ENCODE measurements around the gene CCDC88C.
"Not testable (repeated sequence)": the region's sequence is repeated elsewhere in the genome, so short reads cannot be mapped to it uniquely, and the experiment has no call there.

- not testable (repeated sequence) for TF ChIP-seq CTCF (IDR thresholded peaks at IDR 0.05); TCF7L2 (IDR thresholded peaks at IDR 0.05; ENCODE audit: low read depth, low read length); SIN3A (IDR thresholded peaks at IDR 0.05; ENCODE audit: borderline replicate concordance, insufficient read depth, low read depth, low read length); REST (IDR thresholded peaks at IDR 0.05; ENCODE audit: insufficient read depth in 1 of 2, low read depth in 2 of 2, low read length in 1 of 2); POLR2AphosphoS5 (IDR thresholded peaks at IDR 0.05; ENCODE audit: low read depth, low read length)
These were observed 172.0 kb downstream of the CCDC88C start for GRCh38 chr14:91245616-91246015.
